ENCODE data around the gene C11orf87. TPM values are rescaled to one million over a fixed set of nuclear protein-coding genes. Genes with fewer than 3 reads are reported as not detected.

Gene C11orf87
- total and polyA plus RNA-seq, 2 of the 4 experiments (the other 2 are of a cell fraction): under 0.01 to 0.24 TPM

DNA sequence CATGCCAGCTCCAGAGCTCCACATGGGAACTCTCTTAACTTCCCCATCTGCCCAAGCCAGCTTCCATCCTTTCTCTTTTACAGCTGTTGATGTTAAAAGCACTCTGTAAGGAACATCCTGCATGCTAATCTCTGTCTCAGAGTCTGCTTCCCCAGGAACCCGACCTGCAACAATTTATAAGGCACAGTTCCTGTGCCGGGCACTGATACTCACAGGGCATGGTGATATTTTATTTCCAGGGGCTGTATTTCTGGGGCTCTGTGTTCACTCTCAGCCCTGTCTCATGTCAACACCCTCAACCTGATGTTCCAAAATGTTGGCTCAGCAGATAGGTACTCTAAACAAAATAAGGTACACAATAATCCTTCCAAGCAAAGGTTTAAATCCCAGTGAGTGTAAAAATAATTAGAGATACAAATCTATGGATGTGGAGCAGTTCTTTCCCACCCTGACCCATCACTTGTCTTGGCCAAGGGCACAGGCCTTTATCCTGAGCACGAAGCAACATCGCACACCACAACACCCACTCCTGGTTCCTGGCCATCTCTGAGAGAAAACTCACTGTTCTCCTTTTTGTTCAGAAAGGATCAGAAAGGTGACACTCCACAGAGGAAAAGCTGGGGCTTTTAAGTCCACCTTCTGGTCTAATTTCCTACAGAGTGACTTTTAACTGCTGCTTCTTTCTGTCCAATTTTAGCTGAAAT, 44.8 kb upstream of the C11orf87 start:
- Histone ChIP-seq H3K14ac (replicated peaks; ENCODE audit: low read depth, low read length) (no peak overlapping the region), H3K4ac (ENCODE audit: low read depth, low read length) (no peak overlapping the region), H2BK15ac (ENCODE audit: low read depth, low read length) (no peak overlapping the region), H2BK20ac (ENCODE audit: low read depth, low read length) (no peak overlapping the region), H3K9ac (ENCODE audit: low read depth, low read length) (no peak overlapping the region), H4K8ac (ENCODE audit: low read depth in 2 of 2, low read length in 2 of 2) (no peak overlapping the region), H3K36me3 (ENCODE audit: control insufficient read depth, insufficient read depth, low read length) (no peaks in the 10 kb centered on the region), H2BK120ac (ENCODE audit: low read depth, low read length) (no peak overlapping the region), H2BK5ac (ENCODE audit: low read depth, low read length, poor library complexity, severe bottlenecking) (no peak overlapping the region), H2AFZ (replicated peaks; ENCODE audit: low read length, poor library complexity) (no peak overlapping the region), H3K4me2 (ENCODE audit: low read depth, low read length) (no peak overlapping the region), H3K27me3 (ENCODE audit: control insufficient read depth, insufficient read depth, low read length) (no peaks in the 10 kb centered on the region), H2AK9ac (replicated peaks; ENCODE audit: low read depth, low read length, poor library complexity) (no peak overlapping the region), H3K23ac (ENCODE audit: low read depth, low read length) (no peak overlapping the region), H3K4me1 (ENCODE audit: control insufficient read depth, insufficient read depth, low read length) (no peaks in the 10 kb centered on the region), H4K5ac (ENCODE audit: low read depth, low read length) (no peak overlapping the region), H3K27ac (ENCODE audit: insufficient read depth, low read length) (no peak overlapping the region), H2AK5ac (ENCODE audit: low read depth, low read length) (no peak overlapping the region), H4K20me1 (ENCODE audit: insufficient read depth, low read length) (no peaks in the 10 kb centered on the region), H3K4me3 (ENCODE audit: insufficient read depth, low read depth, low read length) (no peak overlapping the region), H4K91ac (ENCODE audit: insufficient read depth, low read depth, low read length) (no peak overlapping the region), H3K18ac (ENCODE audit: low read depth, low read length) (no peak overlapping the region), H3K9me3 (ENCODE audit: control insufficient read depth, insufficient read depth, low read length) (no peaks in the 10 kb centered on the region), H3K9me1 (ENCODE audit: insufficient read depth, low read length) (no peaks in the 10 kb centered on the region), H3K56ac (ENCODE audit: extremely low read depth, insufficient read depth, low read length) (no peak overlapping the region), H3K79me1 (ENCODE audit: low read depth in 1 of 2, low read length in 2 of 2) (no peaks in the 10 kb centered on the region)
- TF ChIP-seq RAD21 (IDR thresholded peaks at IDR 0.05; ENCODE audit: low read length) (no peak), RCOR1 (IDR thresholded peaks at IDR 0.05; ENCODE audit: insufficient replicate concordance, low read length) (no peak), CHD1 (IDR thresholded peaks at IDR 0.05; ENCODE audit: low read depth, low read length) (no peak), NFE2L2 (IDR thresholded peaks at IDR 0.05; ENCODE audit: low read depth, low read length) (no peak), FOS (IDR thresholded peaks at IDR 0.05; ENCODE audit: low read depth, low read length) (no peak), BHLHE40 (IDR thresholded peaks at IDR 0.05; ENCODE audit: low read depth, low read length) (no peak), POLR2A (IDR thresholded peaks at IDR 0.05; ENCODE audit: low read depth, low read length) (no peak), MXI1 (IDR thresholded peaks at IDR 0.05; ENCODE audit: borderline replicate concordance, low read depth, low read length) (no peak), RFX5 (IDR thresholded peaks at IDR 0.05; ENCODE audit: low read depth, low read length) (no peak), CEBPB (IDR thresholded peaks at IDR 0.05; ENCODE audit: low read depth, low read length) (no peak)
- TF ChIP-seq, protein P1, sequence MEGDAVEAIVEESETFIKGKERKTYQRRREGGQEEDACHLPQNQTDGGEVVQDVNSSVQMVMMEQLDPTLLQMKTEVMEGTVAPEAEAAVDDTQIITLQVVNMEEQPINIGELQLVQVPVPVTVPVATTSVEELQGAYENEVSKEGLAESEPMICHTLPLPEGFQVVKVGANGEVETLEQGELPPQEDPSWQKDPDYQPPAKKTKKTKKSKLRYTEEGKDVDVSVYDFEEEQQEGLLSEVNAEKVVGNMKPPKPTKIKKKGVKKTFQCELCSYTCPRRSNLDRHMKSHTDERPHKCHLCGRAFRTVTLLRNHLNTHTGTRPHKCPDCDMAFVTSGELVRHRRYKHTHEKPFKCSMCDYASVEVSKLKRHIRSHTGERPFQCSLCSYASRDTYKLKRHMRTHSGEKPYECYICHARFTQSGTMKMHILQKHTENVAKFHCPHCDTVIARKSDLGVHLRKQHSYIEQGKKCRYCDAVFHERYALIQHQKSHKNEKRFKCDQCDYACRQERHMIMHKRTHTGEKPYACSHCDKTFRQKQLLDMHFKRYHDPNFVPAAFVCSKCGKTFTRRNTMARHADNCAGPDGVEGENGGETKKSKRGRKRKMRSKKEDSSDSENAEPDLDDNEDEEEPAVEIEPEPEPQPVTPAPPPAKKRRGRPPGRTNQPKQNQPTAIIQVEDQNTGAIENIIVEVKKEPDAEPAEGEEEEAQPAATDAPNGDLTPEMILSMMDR (conservative IDR thresholded peaks at IDR 0.05; ENCODE audit: low read depth, low read length): no peak
- TF ChIP-seq, protein P2, sequence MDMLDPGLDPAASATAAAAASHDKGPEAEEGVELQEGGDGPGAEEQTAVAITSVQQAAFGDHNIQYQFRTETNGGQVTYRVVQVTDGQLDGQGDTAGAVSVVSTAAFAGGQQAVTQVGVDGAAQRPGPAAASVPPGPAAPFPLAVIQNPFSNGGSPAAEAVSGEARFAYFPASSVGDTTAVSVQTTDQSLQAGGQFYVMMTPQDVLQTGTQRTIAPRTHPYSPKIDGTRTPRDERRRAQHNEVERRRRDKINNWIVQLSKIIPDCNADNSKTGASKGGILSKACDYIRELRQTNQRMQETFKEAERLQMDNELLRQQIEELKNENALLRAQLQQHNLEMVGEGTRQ (IDR thresholded peaks at IDR 0.05; ENCODE audit: low read depth, low read length): no peak
- intact Hi-C loops (cut with micrococcal nuclease) (no loop called here), dilution Hi-C loops (cut with HindIII; ENCODE audit: low sequenced_read_pairs, unreplicated experiment) (no loop called here), in situ Hi-C loops (cut with MboI; ENCODE audit: low sequenced_read_pairs) (no loop called here)
- ATAC-seq (ENCODE audit: low read depth): no peak
- CTCF ChIA-PET: no interaction called here
- POLR2A ChIA-PET (ENCODE audit: unreplicated experiment): no interaction called here
- WGBS, 2 experiments (ENCODE audit: extremely low coverage in 2 of 2, insufficient read length in 1 of 2): 83% methylated on average over 1 of the region's 4 CpGs; no CpG with 5 or more reads in 1 of the 2 experiments
- no TSS peak for BruUV-seq (replicated peaks)
- DNase-seq: no peak

Data from IMR-90 (cell line).